OCI-LY3 (cell line): ENCODE measurements around the gene WWC1.

ENCODE experiments used
- CTCF ChIP-seq: fragments of 200-600, 300-600 bp; sonication (generic); IDR thresholded peaks from 2 replicates; pipeline ENCODE4 v1.5.1; 2014; ENCODE audit warnings: antibody characterized with exemption, low read length, low read depth
- EZH2phosphoT487 ChIP-seq: fragments of 200-600 bp; shearing (Covaris generic); IDR thresholded peaks from 2 replicates; pipeline ENCODE4 v1.6.1; 2018; ENCODE audit warnings: antibody characterized with exemption, mixed run types, low read depth

DNA sequence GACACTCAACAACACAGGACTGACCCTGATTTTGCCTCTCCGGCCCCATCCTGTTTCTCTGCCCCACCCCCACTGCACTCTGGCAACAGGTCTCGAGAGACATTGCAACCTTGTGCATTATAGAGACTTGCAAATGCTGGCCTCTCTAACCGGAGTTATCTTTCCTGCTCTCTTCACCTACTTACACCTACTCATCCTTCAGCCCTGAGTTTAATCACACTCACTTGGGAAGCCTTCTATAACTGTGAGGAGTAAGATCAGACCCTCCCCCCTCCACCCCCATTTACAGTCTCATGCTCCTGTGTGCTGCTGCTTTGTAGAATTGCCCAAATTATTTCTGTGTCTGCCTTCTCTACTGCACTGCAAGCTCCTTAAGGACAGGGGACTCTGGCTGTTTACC, 42.8 kb downstream of the WWC1 start:
- TF ChIP-seq CTCF (no peak), EZH2phosphoT487 (no peak)
